B cell (primary cell): ENCODE data around the gene SLC39A7. TPM values are rescaled to one million over a fixed set of nuclear protein-coding genes. Genes with fewer than 3 reads are reported as not detected.

ENCODE experiments used
- ATAC-seq: fragments of 200-7000 bp; cut with Tn5 transposase; one replicate; pipeline ENCODE4 v1.10.0; 2021; ENCODE audit warnings: low read depth, mild to moderate bottlenecking, moderate number of reproducible peaks, moderate library complexity
- CTCF ChIA-PET: fragments of 350-600 bp; sonication (Branson Sonifier 250); formaldehyde crosslinking; loops from one replicate; lab custom pipeline; 2021; ENCODE audit warnings: antibody characterized with exemption, inconsistent platforms; lab: Charles Lee
- POLR2A ChIA-PET: fragments of 350-600 bp; sonication (Branson Sonifier 250); formaldehyde crosslinking; loops from one replicate; lab custom pipeline; 2021; ENCODE audit warnings: antibody characterized with exemption; lab: Charles Lee
- DNase-seq: peaks from one replicate; pipeline ENCODE4 v3.0.0; 2013
- H2AFZ ChIP-seq: 2 replicates; pipeline ENCODE4 v1.6.1; 2012; ENCODE audit warnings: mild to moderate bottlenecking, low read depth, low read length; ENCODE audit not compliant: insufficient read depth, poor library complexity, severe bottlenecking
- H3K27ac ChIP-seq, 2 donors: 1 replicate in 1 of 2; 2 replicates in 1 of 2; pipeline ENCODE4 v1.5.1; 2012 to 2013; ENCODE audit warnings: low read length in 2 of 2, mild to moderate bottlenecking in 2 of 2, moderate library complexity in 1 of 2
- H3K27me3 ChIP-seq, 4 experiments: fragments of 200-600 bp in 1 of 4; sonication (generic) in 1 of 4; replicated peaks in 1 of 4; 1 replicate in 2 of 4; 2 replicates in 2 of 4; pipeline versions ENCODE4 v1.6.1 to v1.7.0; 2013 to 2016; ENCODE audit warnings: low read length in 3 of 4, mild to moderate bottlenecking in 2 of 4, mixed read lengths in 1 of 4, moderate library complexity in 1 of 4; ENCODE audit not compliant: insufficient read depth in 4 of 4, control insufficient read depth in 3 of 4; ENCODE audit errors: control extremely low read depth in 1 of 4
- H3K36me3 ChIP-seq, 2 experiments: replicated peaks in 1 of 2; 1 replicate in 1 of 2; 2 replicates in 1 of 2; pipeline versions ENCODE4 v1.6.1 to v1.7.1; 2013; ENCODE audit warnings: low read length in 1 of 2; ENCODE audit not compliant: insufficient read depth in 2 of 2, control insufficient read depth in 1 of 2; ENCODE audit errors: control extremely low read depth in 1 of 2, extremely low read depth in 1 of 2
- H3K4me1 ChIP-seq, 2 donors: fragments of 200-600 bp in 1 of 2; sonication (generic) in 1 of 2; 1 replicate in 1 of 2; 2 replicates in 1 of 2; pipeline versions ENCODE4 v1.5.1 to v1.6.1; 2013 to 2017; ENCODE audit warnings: low read length in 2 of 2; ENCODE audit not compliant: control insufficient read depth in 2 of 2, insufficient read depth in 2 of 2
- H3K4me2 ChIP-seq: replicated peaks from 2 replicates; pipeline ENCODE3; 2012; ENCODE audit warnings: mild to moderate bottlenecking, low read depth, low read length; ENCODE audit not compliant: poor library complexity, severe bottlenecking
- H3K4me3 ChIP-seq, 5 experiments: fragments of 200-600 bp in 1 of 5; sonication (generic) in 1 of 5; 1 replicate in 3 of 5; 2 replicates in 2 of 5; pipeline versions ENCODE4 v1.5.1 to v1.7.0; 2011 to 2016; ENCODE audit warnings: low read length in 4 of 5, mild to moderate bottlenecking in 4 of 5, low read depth in 2 of 5, control low read depth in 1 of 5, moderate library complexity in 1 of 5; ENCODE audit not compliant: insufficient read depth in 1 of 5; ENCODE audit errors: control extremely low read depth in 1 of 5, extremely low read depth in 1 of 5
- H3K79me2 ChIP-seq: fragments of 200-600 bp; sonication (generic); one replicate; pipeline ENCODE4 v1.6.0; 2016; ENCODE audit warnings: low read length; ENCODE audit not compliant: control insufficient read depth, insufficient read depth
- H3K9ac ChIP-seq: fragments of 200-600 bp; sonication (generic); 2 replicates; pipeline ENCODE4 v1.6.1; 2017; ENCODE audit warnings: mild to moderate bottlenecking, low read length, moderate library complexity
- H3K9me3 ChIP-seq, 3 donors: one replicate each; pipeline versions ENCODE4 v1.6.1 to v1.7.1; 2013; ENCODE audit warnings: low read length in 2 of 3; ENCODE audit not compliant: control insufficient read depth in 2 of 3, insufficient read depth in 1 of 3; ENCODE audit errors: control extremely low read depth in 1 of 3
- H4K20me1 ChIP-seq: 2 replicates; pipeline ENCODE4 v1.6.0; 2012; ENCODE audit warnings: mild to moderate bottlenecking, low read length; ENCODE audit not compliant: insufficient read depth, control insufficient read depth, poor library complexity, severe bottlenecking
- H3K27ac Mint-ChIP-seq: one replicate; pipeline ENCODE4 v1.8.0; 2021; ENCODE audit warnings: mixed read lengths
- H3K27me3 Mint-ChIP-seq: one replicate; pipeline ENCODE4 v1.8.0; 2021; ENCODE audit warnings: mixed read lengths
- H3K4me1 Mint-ChIP-seq: one replicate; pipeline ENCODE4 v1.8.0; 2021; ENCODE audit warnings: mixed read lengths
- H3K4me3 Mint-ChIP-seq: one replicate; pipeline ENCODE4 v1.8.0; 2021; ENCODE audit warnings: mixed read lengths
- H3K9me3 Mint-ChIP-seq: one replicate; pipeline ENCODE4 v1.8.0; 2022; ENCODE audit warnings: mixed read lengths; ENCODE audit not compliant: insufficient read depth
- EZH2 ChIP-seq: IDR thresholded peaks from 2 replicates; pipeline ENCODE4 v1.6.1; 2012; ENCODE audit warnings: borderline replicate concordance, low read depth, mild to moderate bottlenecking, moderate library complexity, low read length; ENCODE audit not compliant: insufficient read depth, poor library complexity, severe bottlenecking
- WGBS: methylation state at CpG from one replicate; pipeline ENCODE4 v1.1.5; 2013; ENCODE audit warnings: missing lambda C conversion rate; ENCODE audit not compliant: insufficient coverage; 5-methylcytosine and 5-hydroxymethylcytosine counted together
- intact Hi-C: fragments of 100-400 bp; cut with micrococcal nuclease; formaldehyde crosslinking; loops from one replicate; pipeline ENCODE4 v1.10.0; 2022
- polyA plus RNA-seq: library from polyadenylated mRNA; depleted of rRNA; stranded (reverse); fragments of >200 nt; gene quantifications from 2 replicates; pipeline ENCODE4 v1.2.3, GENCODE V29; 2012
- total RNA-seq, 2 donors: library from RNA; stranded (reverse); fragments of 120-200 nt in 1 of 2; gene quantifications; 1 replicate in 1 of 2; 2 replicates in 1 of 2; pipeline versions ENCODE4 v1.2.3 to v1.2.4, GENCODE V29; 2013 to 2022
- TF ChIP-seq, protein P1 (sequence below): fragments of 200-600 bp; IDR thresholded peaks from one replicate; pipeline ENCODE4 v1.8.0; 2022; ENCODE audit warnings: antibody characterized with exemption, mild to moderate bottlenecking

Gene SLC39A7
- total and polyA plus RNA-seq, 2 donors (not counting 1 experiment from before 2014, with no cell fraction given) = 18.7 to 29.6 TPM

DNA sequence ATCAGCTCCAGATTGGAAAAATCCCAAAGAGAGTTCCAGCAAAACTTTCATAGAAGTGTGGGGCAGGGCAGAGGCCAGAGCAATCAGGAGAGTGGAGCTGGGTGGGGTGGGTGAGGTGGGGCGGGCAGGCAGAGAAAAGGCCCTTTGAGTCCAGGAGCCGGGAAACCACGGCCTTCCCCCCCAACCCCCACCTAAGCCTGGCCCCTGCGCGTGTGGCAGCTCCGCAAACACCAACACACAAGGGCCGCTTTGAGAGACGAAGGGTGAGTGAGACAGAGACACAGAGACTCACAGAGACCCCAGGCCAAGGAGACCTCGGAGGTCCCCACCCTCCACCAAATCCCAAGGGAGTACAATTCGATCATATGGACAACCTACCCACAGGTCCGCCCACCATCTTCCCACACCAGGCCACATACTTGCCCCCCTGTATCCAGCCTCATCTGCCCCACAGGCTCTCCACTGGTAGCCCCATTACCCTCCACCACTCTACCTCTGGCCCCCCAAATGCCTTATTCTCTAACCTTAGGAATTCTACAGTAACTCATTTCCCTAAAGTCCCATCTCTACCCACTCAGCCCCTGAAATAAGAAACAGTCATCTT lies 10.1 kb upstream of the SLC39A7 start:
- 83% methylated on average over 10 of the region's 11 CpGs for WGBS
- ATAC-seq (no peak), DNase-seq (no peak)
- intact Hi-C loops = no loop called here
- no peaks in the 10 kb centered on the region for H4K20me1 ChIP-seq
- peaks cover 0 to 58% (median 17%) of the 10 kb centered on the region in 4 experiments for H3K27me3 ChIP-seq
- H3K27me3 Mint-ChIP-seq = peaks cover 37% of the 10 kb centered on the region
- no peak overlapping the region for H3K27ac ChIP-seq
- no peaks in the 10 kb centered on the region for H3K9me3 Mint-ChIP-seq
- H3K4me2 ChIP-seq = no peak overlapping the region
- ChIA-PET CTCF (interaction anchor here (1.4 to 1.8 kb wide), 2 partner anchors 59 to 64 kb away, joined by 5 read pairs; no protein-coding TSS in a partner anchor), POLR2A (no interaction called here)
- peaks cover 24% of the 10 kb centered on the region for H3K4me1 Mint-ChIP-seq
- TF ChIP-seq, protein P1, sequence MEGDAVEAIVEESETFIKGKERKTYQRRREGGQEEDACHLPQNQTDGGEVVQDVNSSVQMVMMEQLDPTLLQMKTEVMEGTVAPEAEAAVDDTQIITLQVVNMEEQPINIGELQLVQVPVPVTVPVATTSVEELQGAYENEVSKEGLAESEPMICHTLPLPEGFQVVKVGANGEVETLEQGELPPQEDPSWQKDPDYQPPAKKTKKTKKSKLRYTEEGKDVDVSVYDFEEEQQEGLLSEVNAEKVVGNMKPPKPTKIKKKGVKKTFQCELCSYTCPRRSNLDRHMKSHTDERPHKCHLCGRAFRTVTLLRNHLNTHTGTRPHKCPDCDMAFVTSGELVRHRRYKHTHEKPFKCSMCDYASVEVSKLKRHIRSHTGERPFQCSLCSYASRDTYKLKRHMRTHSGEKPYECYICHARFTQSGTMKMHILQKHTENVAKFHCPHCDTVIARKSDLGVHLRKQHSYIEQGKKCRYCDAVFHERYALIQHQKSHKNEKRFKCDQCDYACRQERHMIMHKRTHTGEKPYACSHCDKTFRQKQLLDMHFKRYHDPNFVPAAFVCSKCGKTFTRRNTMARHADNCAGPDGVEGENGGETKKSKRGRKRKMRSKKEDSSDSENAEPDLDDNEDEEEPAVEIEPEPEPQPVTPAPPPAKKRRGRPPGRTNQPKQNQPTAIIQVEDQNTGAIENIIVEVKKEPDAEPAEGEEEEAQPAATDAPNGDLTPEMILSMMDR = no peak
- TF ChIP-seq EZH2 = no peak
- no peak overlapping the region for H3K4me3 ChIP-seq
- peaks cover 18 to 20% of the 10 kb centered on the region in 2 donors for H3K4me1 ChIP-seq
- no peak overlapping the region for H2AFZ ChIP-seq
- H3K9ac ChIP-seq = no peak overlapping the region
- peaks cover 0 to 8% (median 0%) of the 10 kb centered on the region in 3 donors for H3K9me3 ChIP-seq
- H3K36me3 ChIP-seq = peaks cover 0 to 17% of the 10 kb centered on the region in 2 experiments
- H3K4me3 Mint-ChIP-seq = peak overlapping the region; percentile 8
- H3K27ac Mint-ChIP-seq = peak overlapping the region; percentile 53
- no peaks in the 10 kb centered on the region for H3K79me2 ChIP-seq
